ENCODE measurements around the gene IGSF23.
"Not testable (repeated sequence)": the region's sequence is repeated elsewhere in the genome, so short reads cannot be mapped to it uniquely, and the experiment has no call there.

IGSF23 gene

GRCh38 chr19:44585371-44586133 is 27.8 kb upstream of the IGSF23 start:
- FAIRE-seq, result no peak
- DNase-seq (ENCODE audit: insufficient read length, low spot score), result no peak
- TF ChIP-seq SPI1 (IDR thresholded peaks at IDR 0.05; ENCODE audit: low read depth, low read length), result no peak

DNA sequence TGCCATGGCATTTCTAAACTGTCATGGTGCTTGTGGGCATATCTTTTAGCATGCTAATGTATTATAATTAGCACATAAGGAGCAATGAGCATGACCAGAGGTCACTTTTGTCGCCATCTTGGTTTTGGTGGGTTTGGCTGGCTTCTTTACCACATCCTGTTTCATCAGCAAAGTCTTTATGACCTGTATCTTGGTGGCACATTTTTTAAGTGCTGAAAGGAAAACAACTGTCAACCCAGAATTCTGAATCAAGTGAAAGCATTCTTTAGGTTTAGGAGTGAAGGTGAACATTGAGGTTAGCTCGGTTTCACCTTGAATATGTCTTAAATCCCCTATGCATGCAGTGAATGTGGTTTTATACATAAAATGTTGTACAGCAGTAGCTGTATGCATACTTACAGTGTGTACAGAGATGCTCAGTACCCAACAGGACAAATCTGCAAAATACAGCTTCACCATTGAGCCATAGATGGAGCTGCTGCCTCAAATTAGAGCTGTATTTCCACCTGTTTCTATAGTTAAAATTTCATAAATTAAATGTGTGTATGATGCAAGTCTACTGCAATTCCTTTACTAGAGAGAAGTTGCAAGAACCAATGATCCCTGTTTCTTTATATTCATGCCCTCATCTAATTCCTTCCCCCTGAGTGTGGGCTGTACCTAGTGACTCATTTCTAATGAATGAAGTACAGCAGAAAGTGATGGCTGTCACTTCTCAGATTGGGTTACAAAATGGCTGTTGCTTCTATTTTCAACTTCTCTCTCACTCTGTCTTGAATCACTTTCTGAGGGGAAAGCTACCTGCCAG is 25.2 kb upstream of the IGSF23 start:
- FAIRE-seq (no peak), DNase-seq (ENCODE audit: insufficient read length, low spot score) (no peak)
- TF ChIP-seq SPI1 (IDR thresholded peaks at IDR 0.05; ENCODE audit: low read depth, low read length) (no peak), PAX5 (IDR thresholded peaks at IDR 0.05; ENCODE audit: insufficient read depth, low read length, severe bottlenecking) (no peak), TAF1 (IDR thresholded peaks at IDR 0.05; ENCODE audit: low read depth, low read length) (no peak), POLR2AphosphoS5 (IDR thresholded peaks at IDR 0.05; ENCODE audit: low read depth, low read length) (no peak), POU2F2 (IDR thresholded peaks at IDR 0.05; ENCODE audit: low read depth, low read length) (no peak), POLR2A (IDR thresholded peaks at IDR 0.05; ENCODE audit: low read depth, low read length) (no peak)

DNA sequence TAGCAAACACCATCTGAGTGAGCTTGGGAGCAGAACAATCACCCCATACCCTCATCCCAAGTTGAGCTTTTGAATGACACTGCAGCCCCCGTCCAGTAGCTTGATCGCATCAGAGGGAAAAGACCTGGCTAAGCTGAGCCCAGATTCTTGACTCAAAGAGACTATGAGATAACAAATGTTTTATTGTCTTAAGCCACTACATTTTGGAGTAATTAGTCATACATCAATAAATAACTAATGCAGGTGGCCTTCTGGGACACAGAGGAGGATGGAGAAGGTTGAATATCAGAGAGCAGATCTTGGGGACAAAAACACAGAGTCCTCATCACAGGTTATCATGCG is 24.6 kb upstream of the IGSF23 start:
- FAIRE-seq, result no peak
- DNase-seq (ENCODE audit: insufficient read length, low spot score), result no peak
- TF ChIP-seq PAX5 (IDR thresholded peaks at IDR 0.05; ENCODE audit: insufficient read depth, low read length, severe bottlenecking) (no peak), POLR2A (IDR thresholded peaks at IDR 0.05; ENCODE audit: low read depth, low read length) (no peak), SPI1 (IDR thresholded peaks at IDR 0.05; ENCODE audit: low read depth, low read length) (no peak), TAF1 (IDR thresholded peaks at IDR 0.05; ENCODE audit: low read depth, low read length) (no peak), POU2F2 (IDR thresholded peaks at IDR 0.05; ENCODE audit: low read depth, low read length) (no peak), POLR2AphosphoS5 (IDR thresholded peaks at IDR 0.05; ENCODE audit: low read depth, low read length) (no peak)

GRCh38 chr19:44590245-44591059 is 22.9 kb upstream of the IGSF23 start:
- TF ChIP-seq SPI1 (IDR thresholded peaks at IDR 0.05; ENCODE audit: low read depth, low read length), result no peak
- TF ChIP-seq POLR2AphosphoS5 (IDR thresholded peaks at IDR 0.05; ENCODE audit: low read depth, low read length), result no peak
- TF ChIP-seq PAX5 (IDR thresholded peaks at IDR 0.05; ENCODE audit: insufficient read depth, low read length, severe bottlenecking), result no peak
- no peak for TF ChIP-seq POLR2A (IDR thresholded peaks at IDR 0.05; ENCODE audit: low read depth, low read length)
- DNase-seq (ENCODE audit: insufficient read length, low spot score) (no peak), FAIRE-seq (no peak)

DNA sequence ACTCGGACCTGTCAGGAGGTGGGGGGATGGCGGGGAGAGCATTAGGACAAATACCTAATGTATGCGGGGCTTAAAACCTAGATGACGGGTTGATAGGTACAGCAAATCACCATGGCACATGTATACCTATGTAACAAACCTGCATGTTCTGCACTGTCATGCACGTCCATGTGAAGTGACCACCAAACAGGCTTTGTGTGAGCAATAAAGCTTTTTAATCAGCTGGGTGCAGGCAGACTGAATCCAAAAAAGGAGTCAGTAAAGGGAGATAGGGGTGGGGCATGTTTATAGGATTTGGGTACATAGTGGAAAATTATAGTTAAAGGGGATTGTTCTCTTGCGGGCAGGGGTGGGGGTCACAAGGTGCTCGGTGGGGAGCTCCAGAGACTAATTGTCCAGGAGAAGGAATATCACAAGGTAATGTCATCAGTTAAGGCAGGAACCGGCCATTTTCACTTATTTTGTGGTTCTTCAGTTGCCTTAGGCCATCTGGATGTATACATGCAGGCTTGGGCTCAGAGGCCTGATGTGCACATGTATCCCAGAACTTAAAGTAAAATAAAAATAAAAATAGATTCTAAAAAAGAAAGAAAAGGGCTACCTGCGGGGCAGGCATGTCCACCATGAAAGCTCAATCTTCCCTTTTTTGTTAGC is 21.9 kb upstream of the IGSF23 start:
- not testable (repeated sequence) for DNase-seq (ENCODE audit: insufficient read length, low spot score); FAIRE-seq

DNA sequence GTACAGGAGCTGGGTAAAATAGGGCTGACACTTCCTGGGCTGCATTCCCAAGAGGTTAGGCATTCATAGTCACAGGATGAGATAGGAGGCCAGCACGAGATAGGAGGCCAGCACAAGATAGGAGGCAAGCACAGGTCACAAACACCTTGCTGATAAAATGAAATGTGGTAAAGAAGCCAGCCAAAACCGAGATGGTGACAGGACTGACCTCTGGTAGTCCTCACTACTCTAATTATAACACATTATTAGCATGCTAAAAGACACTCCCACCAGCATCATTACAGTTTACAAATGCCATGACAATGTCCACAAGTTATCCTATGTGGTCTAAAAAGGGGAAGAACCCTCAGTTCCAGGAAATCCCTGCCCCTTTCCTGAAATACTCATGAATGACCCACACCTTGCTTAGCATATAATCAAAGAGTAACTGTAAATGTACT is 20.9 kb upstream of the IGSF23 start:
- FAIRE-seq (no peak), DNase-seq (ENCODE audit: insufficient read length, low spot score) (no peak)
- TF ChIP-seq POLR2AphosphoS5 (IDR thresholded peaks at IDR 0.05; ENCODE audit: low read depth, low read length), result no peak
- TF ChIP-seq TAF1 (IDR thresholded peaks at IDR 0.05; ENCODE audit: low read depth, low read length), result no peak
- TF ChIP-seq POU2F2 (IDR thresholded peaks at IDR 0.05; ENCODE audit: low read depth, low read length), result no peak
- TF ChIP-seq PAX5 (IDR thresholded peaks at IDR 0.05; ENCODE audit: insufficient read depth, low read length, severe bottlenecking), result no peak
- TF ChIP-seq POLR2A (IDR thresholded peaks at IDR 0.05; ENCODE audit: low read depth, low read length), result no peak
- TF ChIP-seq SPI1 (IDR thresholded peaks at IDR 0.05; ENCODE audit: low read depth, low read length), result no peak

- no peak for FAIRE-seq
- no peak for TF ChIP-seq TAF1 (IDR thresholded peaks at IDR 0.05; ENCODE audit: low read depth, low read length)
- no peak for TF ChIP-seq SPI1 (IDR thresholded peaks at IDR 0.05; ENCODE audit: low read depth, low read length)
- no peak for TF ChIP-seq POU2F2 (IDR thresholded peaks at IDR 0.05; ENCODE audit: low read depth, low read length)
- no peak for TF ChIP-seq POLR2AphosphoS5 (IDR thresholded peaks at IDR 0.05; ENCODE audit: low read depth, low read length)
- no peak for TF ChIP-seq PAX5 (IDR thresholded peaks at IDR 0.05; ENCODE audit: insufficient read depth, low read length, severe bottlenecking)
- TF ChIP-seq POLR2A (IDR thresholded peaks at IDR 0.05; ENCODE audit: low read depth, low read length), result no peak
- no peak for DNase-seq (ENCODE audit: insufficient read length, low spot score)
Observed at GRCh38 chr19:44593294-44593693, 20.1 kb upstream of the IGSF23 start.

DNA sequence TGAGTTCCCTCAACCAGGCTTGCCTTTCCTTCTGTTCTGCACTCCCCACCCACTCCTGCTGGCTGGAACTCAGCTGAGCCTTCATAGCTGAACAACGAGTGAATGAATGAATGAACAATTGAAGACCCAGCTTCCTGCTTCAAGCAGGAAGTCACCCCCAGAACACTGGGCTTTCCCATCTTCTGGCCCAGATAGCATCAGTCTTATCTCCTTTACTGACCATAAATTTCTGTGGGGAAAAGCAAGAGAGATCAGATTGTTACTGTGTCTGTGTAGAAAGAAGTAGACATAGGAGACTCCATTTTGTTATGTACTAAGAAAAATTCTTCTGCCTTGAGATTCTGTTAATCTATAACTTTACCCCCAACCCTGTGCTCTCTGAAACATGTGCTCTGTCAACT is 19.5 kb upstream of the IGSF23 start:
- not testable (repeated sequence) for FAIRE-seq; DNase-seq (ENCODE audit: insufficient read length, low spot score)

- DNase-seq (ENCODE audit: insufficient read length, low spot score), result no peak
- TF ChIP-seq PAX5 (IDR thresholded peaks at IDR 0.05; ENCODE audit: insufficient read depth, low read length, severe bottlenecking), result no peak
- no peak for TF ChIP-seq TAF1 (IDR thresholded peaks at IDR 0.05; ENCODE audit: low read depth, low read length)
- no peak for TF ChIP-seq POU2F2 (IDR thresholded peaks at IDR 0.05; ENCODE audit: low read depth, low read length)
- no peak for TF ChIP-seq POLR2AphosphoS5 (IDR thresholded peaks at IDR 0.05; ENCODE audit: low read depth, low read length)
- TF ChIP-seq POLR2A (IDR thresholded peaks at IDR 0.05; ENCODE audit: low read depth, low read length), result no peak
- TF ChIP-seq SPI1 (IDR thresholded peaks at IDR 0.05; ENCODE audit: low read depth, low read length), result no peak
- FAIRE-seq, result no peak
Observed at GRCh38 chr19:44596428-44597130, 16.8 kb upstream of the IGSF23 start.

Data from GM12891 (cell line).